Measurements from ENCODE around the gene PITPNC1. TPM values are rescaled to one million over a fixed set of nuclear protein-coding genes. Genes with fewer than 3 reads are reported as not detected.
A peak's percentile ranks its signal among the peaks of the same experiment; 100 is the strongest.
"Not testable (repeated sequence)": the region's sequence is repeated elsewhere in the genome, so short reads cannot be mapped to it uniquely, and the experiment has no call there.

The PITPNC1 gene
- total RNA-seq, 4 donors from 2014 or later: 1.6 to 6.0 (median 3.2) TPM

GRCh38 chr17:67625971-67626370 is 248.9 kb downstream of the PITPNC1 start:
- DNase-seq (ENCODE audit: low spot score in 2 of 2): no peak
- H3K9me3 ChIP-seq: no peaks in the 10 kb centered on the region
- H3K36me3 ChIP-seq: no peaks in the 10 kb centered on the region
- H3K4me1 ChIP-seq: peaks cover 7% of the 10 kb centered on the region
- no peaks in the 10 kb centered on the region for H3K27me3 ChIP-seq
- no peak overlapping the region for H3K4me3 ChIP-seq
- H3K27ac ChIP-seq: no peak overlapping the region
- WGBS: 99% methylated on average over 4 of the region's 4 CpGs
- no peak for TF ChIP-seq POLR2A (IDR thresholded peaks at IDR 0.05)
- TF ChIP-seq, protein P1, sequence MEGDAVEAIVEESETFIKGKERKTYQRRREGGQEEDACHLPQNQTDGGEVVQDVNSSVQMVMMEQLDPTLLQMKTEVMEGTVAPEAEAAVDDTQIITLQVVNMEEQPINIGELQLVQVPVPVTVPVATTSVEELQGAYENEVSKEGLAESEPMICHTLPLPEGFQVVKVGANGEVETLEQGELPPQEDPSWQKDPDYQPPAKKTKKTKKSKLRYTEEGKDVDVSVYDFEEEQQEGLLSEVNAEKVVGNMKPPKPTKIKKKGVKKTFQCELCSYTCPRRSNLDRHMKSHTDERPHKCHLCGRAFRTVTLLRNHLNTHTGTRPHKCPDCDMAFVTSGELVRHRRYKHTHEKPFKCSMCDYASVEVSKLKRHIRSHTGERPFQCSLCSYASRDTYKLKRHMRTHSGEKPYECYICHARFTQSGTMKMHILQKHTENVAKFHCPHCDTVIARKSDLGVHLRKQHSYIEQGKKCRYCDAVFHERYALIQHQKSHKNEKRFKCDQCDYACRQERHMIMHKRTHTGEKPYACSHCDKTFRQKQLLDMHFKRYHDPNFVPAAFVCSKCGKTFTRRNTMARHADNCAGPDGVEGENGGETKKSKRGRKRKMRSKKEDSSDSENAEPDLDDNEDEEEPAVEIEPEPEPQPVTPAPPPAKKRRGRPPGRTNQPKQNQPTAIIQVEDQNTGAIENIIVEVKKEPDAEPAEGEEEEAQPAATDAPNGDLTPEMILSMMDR (IDR thresholded peaks at IDR 0.05): no peak
- TF ChIP-seq POLR2AphosphoS5 (IDR thresholded peaks at IDR 0.05): no peak
- TF ChIP-seq EP300 (IDR thresholded peaks at IDR 0.05): no peak

DNA sequence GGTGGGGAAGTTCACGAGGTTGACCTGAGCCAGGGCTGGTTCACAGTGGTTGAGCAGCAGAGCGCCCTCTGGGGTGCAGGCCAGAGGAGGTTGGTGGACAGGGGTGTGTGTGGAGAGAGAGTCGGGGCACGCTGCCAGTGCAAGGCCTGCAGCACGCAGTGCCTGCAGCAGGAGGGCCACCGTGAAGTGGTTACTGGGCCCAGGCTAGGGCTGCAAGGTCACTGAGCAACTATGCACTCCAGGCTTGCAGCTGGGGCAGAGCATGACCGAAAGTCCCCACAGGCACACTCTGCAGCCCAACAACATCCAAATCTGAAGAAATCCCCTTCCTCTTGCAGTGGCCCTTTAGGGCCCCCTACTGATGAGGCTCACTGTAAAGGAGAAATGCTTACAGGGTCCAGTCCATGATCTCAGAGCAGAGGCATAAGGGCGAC is 251.5 kb downstream of the PITPNC1 start:
- no peak overlapping the region for H3K27ac ChIP-seq
- WGBS: 87% methylated on average over 8 of the region's 8 CpGs
- no peaks in the 10 kb centered on the region for H3K9me3 ChIP-seq
- TF ChIP-seq POLR2AphosphoS5 (IDR thresholded peaks at IDR 0.05) (no peak), EP300 (IDR thresholded peaks at IDR 0.05) (no peak), POLR2A (IDR thresholded peaks at IDR 0.05) (no peak)
- TF ChIP-seq, protein P1 (IDR thresholded peaks at IDR 0.05): no peak
- no peaks in the 10 kb centered on the region for H3K27me3 ChIP-seq
- H3K4me3 ChIP-seq: no peak overlapping the region
- DNase-seq (ENCODE audit: low spot score in 2 of 2): no peak
- peaks cover 7% of the 10 kb centered on the region for H3K4me1 ChIP-seq
- H3K36me3 ChIP-seq: no peaks in the 10 kb centered on the region

GRCh38 chr17:67629971-67630320 is 252.9 kb downstream of the PITPNC1 start:
- Histone ChIP-seq H3K27me3 (no peaks in the 10 kb centered on the region), H3K36me3 (no peaks in the 10 kb centered on the region), H3K27ac (no peak overlapping the region), H3K4me3 (no peak overlapping the region), H3K9me3 (no peaks in the 10 kb centered on the region), H3K4me1 (peaks cover 7% of the 10 kb centered on the region)
- TF ChIP-seq, protein P1 (IDR thresholded peaks at IDR 0.05): peak in 1 of 2 donors; percentile 4
- no peak for TF ChIP-seq POLR2A (IDR thresholded peaks at IDR 0.05)
- no peak for DNase-seq (ENCODE audit: low spot score in 2 of 2)
- WGBS: 20% methylated on average over 4 of the region's 4 CpGs

DNA sequence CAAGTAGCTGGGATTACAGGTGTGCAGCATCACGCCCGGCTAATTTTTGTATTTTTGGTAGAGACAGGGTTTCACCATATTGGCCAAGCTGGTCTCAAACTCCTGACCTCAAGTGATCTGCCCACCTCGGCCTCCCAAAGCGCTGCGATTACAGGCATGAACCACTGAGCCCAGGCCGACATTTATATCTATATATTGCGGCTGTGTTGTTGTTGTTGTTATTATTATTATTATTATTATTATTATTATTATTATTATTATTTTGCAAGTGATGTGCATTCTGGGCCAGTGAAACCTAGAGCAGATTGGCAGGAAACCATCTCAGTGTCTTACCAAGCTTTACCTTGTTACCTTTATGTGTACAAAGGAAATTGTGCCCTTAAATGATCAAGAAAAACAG is 253.8 kb downstream of the PITPNC1 start:
- not testable (repeated sequence) for H3K9me3 ChIP-seq; H3K4me3 ChIP-seq; H3K27ac ChIP-seq; H3K36me3 ChIP-seq; H3K4me1 ChIP-seq; H3K27me3 ChIP-seq; DNase-seq (ENCODE audit: low spot score in 2 of 2)
- 95% methylated on average over 7 of the region's 7 CpGs for WGBS

DNA sequence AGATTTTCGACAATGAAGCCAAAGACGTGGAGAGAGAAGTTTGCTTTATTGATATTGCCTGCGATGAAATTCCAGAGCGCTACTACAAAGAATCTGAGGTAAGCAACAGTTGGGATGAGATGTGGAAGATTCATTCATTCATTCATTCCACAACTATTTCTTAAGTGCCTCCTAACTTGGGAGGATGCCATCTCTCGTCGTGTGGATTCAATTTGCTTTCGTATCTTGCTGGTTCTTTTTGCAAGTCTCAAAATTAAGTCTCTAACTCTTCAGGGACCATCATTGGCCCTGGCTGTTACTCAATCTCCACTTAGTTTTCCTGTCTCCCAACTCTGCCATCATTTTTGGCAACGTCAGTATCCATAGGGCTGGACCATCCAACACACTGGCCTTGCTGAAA is 255.1 kb downstream of the PITPNC1 start:
- WGBS: 79% methylated on average over 8 of the region's 8 CpGs
- H3K36me3 ChIP-seq: no peaks in the 10 kb centered on the region
- TF ChIP-seq, protein P1 (IDR thresholded peaks at IDR 0.05): no peak
- no peak for TF ChIP-seq POLR2AphosphoS5 (IDR thresholded peaks at IDR 0.05)
- TF ChIP-seq EP300 (IDR thresholded peaks at IDR 0.05): no peak
- TF ChIP-seq POLR2A (IDR thresholded peaks at IDR 0.05): no peak
- no peak overlapping the region for H3K4me3 ChIP-seq
- no peaks in the 10 kb centered on the region for H3K9me3 ChIP-seq
- peaks cover 11% of the 10 kb centered on the region for H3K4me1 ChIP-seq
- no peak for DNase-seq (ENCODE audit: low spot score in 2 of 2)
- no peaks in the 10 kb centered on the region for H3K27me3 ChIP-seq
- no peak overlapping the region for H3K27ac ChIP-seq

GRCh38 chr17:67633751-67634211 is 256.7 kb downstream of the PITPNC1 start:
- TF ChIP-seq EP300 (IDR thresholded peaks at IDR 0.05) (no peak), POLR2A (IDR thresholded peaks at IDR 0.05) (no peak), POLR2AphosphoS5 (IDR thresholded peaks at IDR 0.05) (no peak)
- TF ChIP-seq, protein P1 (IDR thresholded peaks at IDR 0.05): no peak
- Histone ChIP-seq H3K9me3 (no peaks in the 10 kb centered on the region), H3K27me3 (no peaks in the 10 kb centered on the region), H3K27ac (no peak overlapping the region), H3K36me3 (no peaks in the 10 kb centered on the region), H3K4me1 (peaks cover 26% of the 10 kb centered on the region), H3K4me3 (no peak overlapping the region)
- 78% methylated on average over 10 of the region's 10 CpGs for WGBS
- no peak for DNase-seq (ENCODE audit: low spot score in 2 of 2)

Data from suprapubic skin (tissue), 4 donors.